Smooth muscle cell (in vitro differentiated cells): Measurements from ENCODE around the gene ITGA3. TPM values are rescaled to one million over a fixed set of nuclear protein-coding genes. Genes with fewer than 3 reads are reported as not detected.

ENCODE experiments used
- DNase-seq: peaks from one replicate; lab custom pipeline; 2025; ENCODE audit not compliant: unreplicated experiment; lab: John Stamatoyannopoulos, UW
- H2AFZ ChIP-seq: fragments of 200-600 bp; sonication (generic); 2 replicates; pipeline ENCODE4 v1.6.0; 2016; ENCODE audit warnings: antibody characterized with exemption, low read depth, mild to moderate bottlenecking
- H3F3A ChIP-seq: fragments of 200-600 bp; sonication (generic); 2 replicates; pipeline ENCODE4 v1.6.0; 2017; ENCODE audit warnings: antibody characterized with exemption, low read depth
- H3K27ac ChIP-seq: fragments of 200-600 bp; sonication (generic); 2 replicates; pipeline ENCODE4 v1.5.1; 2016; ENCODE audit warnings: low read depth, mild to moderate bottlenecking
- H3K27me3 ChIP-seq: fragments of 200-600 bp; sonication (generic); 2 replicates; pipeline ENCODE4 v1.6.1; 2016; ENCODE audit warnings: low read depth, mild to moderate bottlenecking
- H3K36me3 ChIP-seq: fragments of 200-600 bp; sonication (generic); 2 replicates; pipeline ENCODE4 v1.5.1; 2016; ENCODE audit warnings: low read depth
- H3K4me1 ChIP-seq: fragments of 200-600 bp; sonication (generic); 2 replicates; pipeline ENCODE4 v1.5.1; 2016; ENCODE audit warnings: low read depth
- H3K4me2 ChIP-seq: fragments of 200-600 bp; sonication (generic); 2 replicates; pipeline ENCODE4 v1.6.0; 2016; ENCODE audit warnings: mild to moderate bottlenecking
- H3K4me3 ChIP-seq: fragments of 200-600 bp; sonication (generic); 2 replicates; pipeline ENCODE4 v1.5.1; 2016; ENCODE audit warnings: mild to moderate bottlenecking
- H3K79me2 ChIP-seq: fragments of 200-600 bp; sonication (generic); 2 replicates; pipeline ENCODE4 v1.6.0; 2016; ENCODE audit warnings: low read depth, mild to moderate bottlenecking
- H3K9ac ChIP-seq: fragments of 200-600 bp; sonication (generic); 2 replicates; pipeline ENCODE4 v1.6.0; 2016; ENCODE audit warnings: low read depth
- H3K9me3 ChIP-seq: fragments of 200-600 bp; sonication (generic); replicated peaks from 2 replicates; pipeline ENCODE4 v1.5.1; 2016; ENCODE audit warnings: low read depth
- H4K20me1 ChIP-seq: fragments of 200-600 bp; sonication (generic); 2 replicates; pipeline ENCODE4 v1.6.0; 2016; ENCODE audit warnings: low read depth
- WGBS: methylation state at CpG from one replicate; pipeline ENCODE4 v1.1.7; 2016; ENCODE audit warnings: low lambda C conversion rate; 5-methylcytosine and 5-hydroxymethylcytosine counted together
- polyA plus RNA-seq: library from polyadenylated mRNA; unstranded; fragments of >200 nt; fragmentation: Nextera tagmentation; extraction: Ambion mirVana; gene quantifications from 2 replicates; pipeline ENCODE4 v1.2.1, GENCODE V29; 2016
- total RNA-seq: library from RNA; depleted of rRNA; stranded (reverse); fragments of >200 nt; gene quantifications from 2 replicates; pipeline ENCODE4 v1.2.3, GENCODE V29; 2014
- TF ChIP-seq, protein P1 (sequence below): fragments of 200-600 bp; sonication (generic); IDR thresholded peaks from 2 replicates; pipeline ENCODE4 v1.5.1; 2017; ENCODE audit warnings: borderline replicate concordance, mild to moderate bottlenecking, antibody characterized with exemption; ENCODE audit not compliant: insufficient read depth, poor library complexity, severe bottlenecking

The ITGA3 gene
- total and polyA plus RNA-seq, 2 experiments from 2014 or later, result 30.0 to 44.7 TPM

- no peaks in the 10 kb centered on the region for H4K20me1 ChIP-seq
- H3K4me2 ChIP-seq, result no peak overlapping the region
- H3K9me3 ChIP-seq, result no peaks in the 10 kb centered on the region
- TF ChIP-seq, protein P1, sequence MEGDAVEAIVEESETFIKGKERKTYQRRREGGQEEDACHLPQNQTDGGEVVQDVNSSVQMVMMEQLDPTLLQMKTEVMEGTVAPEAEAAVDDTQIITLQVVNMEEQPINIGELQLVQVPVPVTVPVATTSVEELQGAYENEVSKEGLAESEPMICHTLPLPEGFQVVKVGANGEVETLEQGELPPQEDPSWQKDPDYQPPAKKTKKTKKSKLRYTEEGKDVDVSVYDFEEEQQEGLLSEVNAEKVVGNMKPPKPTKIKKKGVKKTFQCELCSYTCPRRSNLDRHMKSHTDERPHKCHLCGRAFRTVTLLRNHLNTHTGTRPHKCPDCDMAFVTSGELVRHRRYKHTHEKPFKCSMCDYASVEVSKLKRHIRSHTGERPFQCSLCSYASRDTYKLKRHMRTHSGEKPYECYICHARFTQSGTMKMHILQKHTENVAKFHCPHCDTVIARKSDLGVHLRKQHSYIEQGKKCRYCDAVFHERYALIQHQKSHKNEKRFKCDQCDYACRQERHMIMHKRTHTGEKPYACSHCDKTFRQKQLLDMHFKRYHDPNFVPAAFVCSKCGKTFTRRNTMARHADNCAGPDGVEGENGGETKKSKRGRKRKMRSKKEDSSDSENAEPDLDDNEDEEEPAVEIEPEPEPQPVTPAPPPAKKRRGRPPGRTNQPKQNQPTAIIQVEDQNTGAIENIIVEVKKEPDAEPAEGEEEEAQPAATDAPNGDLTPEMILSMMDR, result no peak
- H3K27ac ChIP-seq, result no peak overlapping the region
- H3K36me3 ChIP-seq, result no peaks in the 10 kb centered on the region
- no peak for DNase-seq
- no peaks in the 10 kb centered on the region for H3K4me1 ChIP-seq
- no peak overlapping the region for H3K9ac ChIP-seq
- H3K4me3 ChIP-seq, result no peak overlapping the region
- H3F3A ChIP-seq, result peaks cover 4% of the 10 kb centered on the region
- no peak overlapping the region for H2AFZ ChIP-seq
- 76% methylated on average over 13 of the region's 13 CpGs for WGBS
- H3K27me3 ChIP-seq, result peaks cover 14% of the 10 kb centered on the region
- no peaks in the 10 kb centered on the region for H3K79me2 ChIP-seq
Measured at GRCh38 chr17:50020841-50021599, 34.9 kb upstream of the ITGA3 start.

GRCh38 chr17:50021681-50022370 is 34.1 kb upstream of the ITGA3 start:
- Histone ChIP-seq H3K4me3 (no peak overlapping the region), H3K9me3 (no peaks in the 10 kb centered on the region), H2AFZ (no peak overlapping the region), H3K9ac (no peak overlapping the region), H3K27ac (no peak overlapping the region), H3K36me3 (no peaks in the 10 kb centered on the region), H3F3A (peaks cover 4% of the 10 kb centered on the region), H3K4me1 (no peaks in the 10 kb centered on the region), H3K4me2 (no peak overlapping the region), H4K20me1 (no peaks in the 10 kb centered on the region), H3K27me3 (peaks cover 14% of the 10 kb centered on the region), H3K79me2 (no peaks in the 10 kb centered on the region)
- TF ChIP-seq, protein P1, result no peak
- 92% methylated on average over 6 of the region's 6 CpGs for WGBS
- no peak for DNase-seq

- TF ChIP-seq, protein P1, result no peak
- Histone ChIP-seq H4K20me1 (no peaks in the 10 kb centered on the region), H3K27me3 (peaks cover 14% of the 10 kb centered on the region), H3K9me3 (no peaks in the 10 kb centered on the region), H3K9ac (no peak overlapping the region), H3K79me2 (no peaks in the 10 kb centered on the region), H2AFZ (no peak overlapping the region), H3K27ac (no peak overlapping the region), H3K36me3 (no peaks in the 10 kb centered on the region), H3K4me3 (no peak overlapping the region), H3K4me2 (no peak overlapping the region), H3K4me1 (peaks cover 6% of the 10 kb centered on the region), H3F3A (peaks cover 4% of the 10 kb centered on the region)
- WGBS, result 82% methylated on average over 6 of the region's 6 CpGs
- no peak for DNase-seq
Measured at GRCh38 chr17:50022463-50023130, 33.3 kb upstream of the ITGA3 start.
